ENCODE data around the gene ABCB10.
"Not testable (repeated sequence)": the region's sequence is repeated elsewhere in the genome, so short reads cannot be mapped to it uniquely, and the experiment has no call there.

The ABCB10 gene

DNA sequence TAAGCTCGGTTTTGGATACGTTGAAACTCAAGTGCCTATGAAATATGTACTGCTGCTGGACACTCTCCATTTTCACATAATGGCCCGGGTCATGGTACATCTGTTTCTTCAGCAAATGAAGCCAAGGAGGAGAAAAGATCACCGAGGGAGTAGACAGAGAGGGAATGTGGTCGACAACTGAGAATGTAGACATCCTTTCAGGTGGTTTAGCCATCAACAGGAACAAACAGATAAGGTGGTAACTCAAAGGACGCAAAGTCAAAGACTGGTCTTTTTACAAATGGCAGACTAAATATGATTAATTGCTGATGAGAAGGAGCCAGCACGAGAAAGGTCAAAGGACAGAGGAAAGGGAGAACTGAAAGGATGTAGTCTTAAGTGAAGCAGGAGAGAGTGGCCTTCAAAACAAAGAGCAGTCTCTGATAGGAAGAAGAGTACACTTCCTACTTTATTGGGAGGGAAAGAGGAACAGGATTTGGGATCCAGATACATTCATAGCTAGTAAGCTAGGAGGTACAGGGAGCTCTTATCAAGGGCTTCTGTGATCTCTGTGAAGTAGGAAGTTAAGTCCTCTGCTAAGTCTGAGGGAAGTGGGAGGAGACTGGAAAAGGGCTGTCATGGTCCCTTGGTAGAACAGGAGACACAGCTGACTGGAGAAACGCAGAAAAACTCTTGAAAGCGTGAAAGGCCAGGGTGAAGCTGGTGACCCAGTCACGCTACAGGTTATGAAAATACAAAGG is 78.7 kb downstream of the ABCB10 start:
- no peak for DNase-seq (ENCODE audit: low read depth in 3 of 3, low spot score in 1 of 3)

DNA sequence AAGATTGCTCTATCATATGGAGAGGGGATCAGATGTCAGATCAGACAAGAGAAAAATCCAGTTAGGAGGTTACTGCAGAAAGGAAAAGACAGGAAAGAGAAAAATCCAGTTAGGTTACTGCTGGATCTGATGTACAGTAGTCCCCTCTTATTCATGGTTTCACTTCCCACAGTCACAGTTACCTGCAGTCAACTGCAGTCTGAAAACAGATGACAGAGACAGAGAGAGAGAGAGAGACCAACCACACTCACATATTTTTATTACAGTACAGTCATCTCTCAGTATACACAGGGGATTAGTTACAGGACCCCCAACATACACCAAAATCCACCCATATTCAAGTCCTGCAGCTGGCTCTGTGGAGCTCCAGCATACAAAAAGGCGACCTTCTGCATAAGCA is 79.7 kb downstream of the ABCB10 start:
- no peak for DNase-seq (ENCODE audit: low read depth in 3 of 3, low spot score in 1 of 3)

DNA sequence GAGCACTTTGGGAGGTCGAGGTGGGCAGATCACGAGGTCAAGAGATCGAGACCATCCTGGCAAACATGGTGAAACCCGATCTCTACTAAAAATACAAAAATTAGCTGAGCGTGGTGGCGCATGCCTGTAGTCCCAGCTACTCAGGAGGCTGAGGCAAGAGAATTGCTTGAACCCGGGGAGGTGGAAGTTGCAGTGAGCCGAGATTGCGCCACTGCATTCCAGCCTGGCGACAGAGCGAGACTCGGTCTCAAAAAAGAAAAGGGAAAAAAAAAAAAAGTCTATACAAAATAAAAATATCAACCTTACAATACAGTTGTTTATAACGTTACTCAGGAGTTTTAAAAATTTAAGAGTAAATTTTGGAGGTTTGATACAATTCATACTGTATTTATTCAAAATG is 82.6 kb downstream of the ABCB10 start:
- DNase-seq (ENCODE audit: low read depth in 3 of 3, low spot score in 1 of 3) = not testable (repeated sequence)

- DNase-seq (ENCODE audit: low read depth in 3 of 3, low spot score in 1 of 3) = no peak
These were observed 84.0 kb downstream of the ABCB10 start for GRCh38 chr1:229474509-229474908.

DNA sequence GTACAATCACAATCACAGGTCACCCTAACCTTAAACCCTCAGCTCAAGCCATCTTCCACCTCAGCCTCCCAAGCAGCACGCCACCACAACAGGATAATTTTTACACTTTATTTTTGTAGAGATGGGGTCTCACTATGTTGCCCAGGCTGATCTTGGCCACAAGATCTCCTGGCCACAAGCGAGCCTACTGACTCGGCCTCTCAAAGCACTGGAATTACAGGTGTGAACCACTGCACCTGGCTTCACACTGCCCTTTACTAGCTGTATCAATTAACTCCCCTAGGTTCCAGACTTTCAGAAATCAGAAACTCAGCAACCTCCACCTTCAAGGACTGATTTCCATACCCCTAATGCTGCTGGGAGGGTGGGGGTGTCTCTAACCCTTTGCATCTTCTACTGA is 87.3 kb downstream of the ABCB10 start:
- DNase-seq (ENCODE audit: low read depth in 3 of 3, low spot score in 1 of 3) = no peak

- no peak for DNase-seq (ENCODE audit: low read depth in 3 of 3, low spot score in 1 of 3)
These were observed 88.0 kb downstream of the ABCB10 start for GRCh38 chr1:229470406-229471043.

- DNase-seq (ENCODE audit: low read depth in 3 of 3, low spot score in 1 of 3) = no peak
These were observed 91.6 kb downstream of the ABCB10 start for GRCh38 chr1:229466887-229467286.

Measured in stimulated activated CD4-positive, alpha-beta T cell treated with anti-CD3 and anti-CD28 coated beads, TNF-alpha, amount 100 ng/mL, for 1 hour (primary cell).